Activated naive CD4-positive, alpha-beta T cell treated with anti-CD3 and anti-CD28 coated beads, Interleukin-2, amount 50 U/mL, for 72 hours (primary cell): ENCODE data around the gene SDR9C7. TPM values are rescaled to one million over a fixed set of nuclear protein-coding genes. Genes with fewer than 3 reads are reported as not detected.
A peak's percentile ranks its signal among the peaks of the same experiment; 100 is the strongest.
"Not testable (repeated sequence)": the region's sequence is repeated elsewhere in the genome, so short reads cannot be mapped to it uniquely, and the experiment has no call there.

Experiments
- ATAC-seq, 2 donors: fragments of 150-1000 bp; cut with Tn5 transposase; 2 replicates each; pipeline ENCODE4 v1.10.0; 2021; ENCODE audit warnings: mild to moderate bottlenecking in 2 of 2, moderate library complexity in 2 of 2
- DNase-seq, 2 donors: peaks; one replicate each; pipeline ENCODE4 v3.0.0; 2021 to 2022; ENCODE audit warnings: low spot score in 2 of 2
- H3K27ac Mint-ChIP-seq, 2 donors: one replicate each; pipeline ENCODE4 v1.8.0; 2022; ENCODE audit warnings: mild to moderate bottlenecking in 2 of 2, mixed read lengths in 2 of 2
- H3K36me3 Mint-ChIP-seq, 2 donors: one replicate each; pipeline ENCODE4 v1.8.0; 2022; ENCODE audit warnings: mixed read lengths in 2 of 2
- H3K9me3 Mint-ChIP-seq, 2 donors: one replicate each; pipeline ENCODE4 v1.8.0; 2022; ENCODE audit warnings: mixed read lengths in 2 of 2
- total RNA-seq, 2 donors: library from RNA; stranded (reverse); gene quantifications; one replicate each; pipeline ENCODE4 v1.2.3, GENCODE V29; 2022

Gene SDR9C7
- total RNA-seq, 2 donors from 2014 or later = not detected

- DNase-seq (no peak), ATAC-seq (no peak)
- H3K27ac Mint-ChIP-seq = no peak overlapping the region
- no peaks in the 10 kb centered on the region for H3K36me3 Mint-ChIP-seq
- no peaks in the 10 kb centered on the region for H3K9me3 Mint-ChIP-seq
Observed at GRCh38 chr12:56932867-56933266, 1.3 kb downstream of the SDR9C7 start.

- H3K9me3 Mint-ChIP-seq = no peaks in the 10 kb centered on the region
- ATAC-seq = no peak
- DNase-seq = no peak
- no peaks in the 10 kb centered on the region for H3K36me3 Mint-ChIP-seq
- H3K27ac Mint-ChIP-seq = no peak overlapping the region
Observed at GRCh38 chr12:56932146-56932545, 2.1 kb downstream of the SDR9C7 start.

- ATAC-seq (no peak), DNase-seq (no peak)
- Mint-ChIP-seq H3K9me3 (no peaks in the 10 kb centered on the region), H3K36me3 (no peaks in the 10 kb centered on the region), H3K27ac (no peak overlapping the region)
Observed at GRCh38 chr12:56931474-56931978, 2.7 kb downstream of the SDR9C7 start.

DNA sequence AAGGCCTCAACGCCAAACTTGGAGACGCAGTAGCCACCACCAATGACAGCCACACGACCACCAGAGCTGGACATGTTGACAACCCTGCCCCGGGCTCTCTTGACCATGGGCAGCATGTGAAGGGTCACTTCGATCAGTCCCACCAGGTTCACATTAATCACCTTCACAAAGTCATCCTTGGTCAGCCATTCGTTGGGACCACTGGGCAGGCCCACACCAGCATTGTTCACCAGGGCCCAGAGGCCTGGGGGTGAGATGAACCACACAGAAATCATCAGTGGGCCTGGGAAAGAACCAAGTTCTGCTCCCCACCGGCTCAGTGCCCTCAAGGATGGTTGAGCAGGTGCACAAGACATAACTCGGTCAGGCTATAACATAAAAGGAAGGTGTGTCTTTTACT, 4.0 kb downstream of the SDR9C7 start:
- no peak for ATAC-seq
- peak overlapping the region in 1 of 2 donors; percentile 70 for H3K27ac Mint-ChIP-seq
- H3K36me3 Mint-ChIP-seq = no peaks in the 10 kb centered on the region
- no peaks in the 10 kb centered on the region for H3K9me3 Mint-ChIP-seq
- DNase-seq = no peak

GRCh38 chr12:56929780-56930179, 4.4 kb downstream of the SDR9C7 start:
- Mint-ChIP-seq H3K27ac (no peak overlapping the region), H3K9me3 (no peaks in the 10 kb centered on the region), H3K36me3 (no peaks in the 10 kb centered on the region)
- ATAC-seq (no peak), DNase-seq (no peak)

- Mint-ChIP-seq H3K27ac (no peak overlapping the region), H3K36me3 (no peaks in the 10 kb centered on the region), H3K9me3 (no peaks in the 10 kb centered on the region)
- DNase-seq = no peak
- ATAC-seq = no peak
Observed at GRCh38 chr12:56928262-56928661, 5.9 kb downstream of the SDR9C7 start.

DNA sequence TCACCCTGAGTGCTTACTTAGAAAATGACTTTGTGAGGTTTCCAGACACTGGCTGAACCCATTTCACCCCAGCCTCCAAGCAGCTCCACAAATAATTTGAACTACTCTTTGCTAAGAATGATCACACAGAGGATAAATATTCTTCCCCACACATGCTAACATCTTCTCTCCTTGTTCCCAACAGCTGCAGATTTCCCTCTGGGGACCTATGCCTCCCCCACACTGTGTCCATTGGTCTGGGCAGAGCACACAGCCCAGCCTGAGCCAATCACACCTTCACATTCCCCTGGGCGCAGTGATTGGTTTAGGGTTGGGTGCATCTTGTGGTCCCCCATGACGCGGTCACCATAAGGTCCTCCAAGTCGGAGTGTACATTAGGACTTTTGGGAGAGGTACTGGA, 6.9 kb downstream of the SDR9C7 start:
- ATAC-seq = no peak
- Mint-ChIP-seq H3K36me3 (no peaks in the 10 kb centered on the region), H3K27ac (peak overlapping the region in 1 of 2 donors; percentile 58), H3K9me3 (no peaks in the 10 kb centered on the region)
- no peak for DNase-seq

GRCh38 chr12:56922031-56922430, 12.2 kb downstream of the SDR9C7 start:
- Mint-ChIP-seq H3K9me3 (peaks cover 6 to 7% of the 10 kb centered on the region in 2 donors), H3K36me3 (peaks cover 0 to 14% of the 10 kb centered on the region in 2 donors), H3K27ac (no peak overlapping the region)
- ATAC-seq (no peak), DNase-seq (no peak)

DNA sequence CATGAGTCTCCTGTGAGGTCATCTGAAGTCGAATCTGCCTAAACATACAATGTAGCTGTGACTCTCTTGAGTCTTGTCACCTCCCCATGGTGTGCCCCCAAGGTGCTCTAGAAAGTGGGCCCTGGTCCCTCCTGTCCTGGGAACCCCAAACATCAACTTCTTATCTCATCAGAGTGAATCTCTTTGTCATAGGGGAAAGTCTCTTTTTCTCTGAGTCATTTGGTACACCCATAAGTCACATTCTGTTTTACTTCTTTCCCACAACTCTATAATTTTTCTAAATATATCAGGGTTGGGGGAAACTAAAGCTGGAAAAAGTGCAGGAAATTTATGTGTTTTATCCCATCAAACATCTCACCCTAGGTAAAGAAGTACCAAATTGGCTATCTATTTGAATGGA, 12.9 kb downstream of the SDR9C7 start:
- H3K36me3 Mint-ChIP-seq = peaks cover 0 to 14% of the 10 kb centered on the region in 2 donors
- ATAC-seq (no peak), DNase-seq (no peak)
- H3K27ac Mint-ChIP-seq = no peak overlapping the region
- H3K9me3 Mint-ChIP-seq = peaks cover 6 to 7% of the 10 kb centered on the region in 2 donors

GRCh38 chr12:56918139-56918538, 16.1 kb downstream of the SDR9C7 start:
- H3K36me3 Mint-ChIP-seq = peaks cover 0 to 14% of the 10 kb centered on the region in 2 donors
- H3K27ac Mint-ChIP-seq, H3K9me3 Mint-ChIP-seq, ATAC-seq, DNase-seq: not testable (repeated sequence)

DNA sequence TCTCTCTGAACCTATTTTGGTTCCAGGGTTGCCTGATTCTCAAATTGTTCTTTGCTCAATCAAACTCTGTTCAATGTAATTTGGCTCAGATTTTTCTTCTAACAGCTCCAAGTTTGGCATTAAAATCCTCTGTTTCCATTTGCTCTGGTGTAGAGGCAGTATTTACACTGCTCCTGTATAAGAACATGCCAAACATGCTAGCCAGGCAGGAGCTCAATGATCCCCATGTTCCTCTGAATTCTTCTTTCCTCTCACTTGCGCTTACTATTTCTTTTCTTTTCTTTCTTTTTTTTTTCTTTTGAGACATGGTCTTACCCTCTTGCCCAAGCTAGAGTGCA, 17.2 kb downstream of the SDR9C7 start:
- H3K36me3 Mint-ChIP-seq = peaks cover 0 to 14% of the 10 kb centered on the region in 2 donors
- ATAC-seq (no peak), DNase-seq (no peak)
- peak overlapping the region in 1 of 2 donors; percentile 46 for H3K27ac Mint-ChIP-seq
- peaks cover 7% of the 10 kb centered on the region in 2 donors for H3K9me3 Mint-ChIP-seq

- peaks cover 0 to 14% of the 10 kb centered on the region in 2 donors for H3K36me3 Mint-ChIP-seq
- ATAC-seq (no peak), DNase-seq (no peak)
- H3K9me3 Mint-ChIP-seq = peaks cover 7 to 11% of the 10 kb centered on the region in 2 donors
- H3K27ac Mint-ChIP-seq = no peak overlapping the region
Observed at GRCh38 chr12:56916296-56916995, 17.8 kb downstream of the SDR9C7 start.

- no peak for ATAC-seq
- Mint-ChIP-seq H3K36me3 (peaks cover 4 to 11% of the 10 kb centered on the region in 2 donors), H3K9me3 (peaks cover 2 to 7% of the 10 kb centered on the region in 2 donors), H3K27ac (no peak overlapping the region)
- no peak for DNase-seq
Observed at GRCh38 chr12:56914724-56915123, 19.5 kb downstream of the SDR9C7 start.

DNA sequence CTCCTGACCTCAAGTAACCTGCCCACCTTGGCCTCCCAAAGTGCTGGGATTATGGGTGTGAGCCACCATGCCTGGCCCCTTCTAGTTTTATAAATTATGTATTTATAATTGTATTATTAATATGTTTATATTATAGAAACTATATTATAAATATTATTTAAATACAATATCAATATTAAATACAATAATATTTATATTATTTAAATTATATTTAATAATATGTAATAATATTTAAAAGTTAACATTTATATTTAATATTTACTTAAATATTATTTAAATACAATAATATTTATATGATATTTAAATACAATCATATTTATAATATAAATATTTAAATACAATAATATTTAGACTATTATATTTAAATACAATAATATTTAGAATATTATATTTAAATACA, 20.0 kb downstream of the SDR9C7 start:
- ATAC-seq (no peak), DNase-seq (no peak)
- Mint-ChIP-seq H3K27ac (no peak overlapping the region), H3K9me3 (peaks cover 7 to 10% of the 10 kb centered on the region in 2 donors), H3K36me3 (peaks cover 8 to 15% of the 10 kb centered on the region in 2 donors)

- not testable (repeated sequence) for ATAC-seq, H3K27ac Mint-ChIP-seq, H3K9me3 Mint-ChIP-seq, DNase-seq
- H3K36me3 Mint-ChIP-seq = peaks cover 16% of the 10 kb centered on the region in 2 donors
Observed at GRCh38 chr12:56909403-56909802, 24.8 kb downstream of the SDR9C7 start.

- DNase-seq (no peak), ATAC-seq (no peak)
- H3K27ac Mint-ChIP-seq = no peak overlapping the region
- peaks cover 7 to 10% of the 10 kb centered on the region in 2 donors for H3K9me3 Mint-ChIP-seq
- H3K36me3 Mint-ChIP-seq = peaks cover 16 to 20% of the 10 kb centered on the region in 2 donors
Observed at GRCh38 chr12:56908136-56908535, 26.1 kb downstream of the SDR9C7 start.

- peaks cover 16 to 19% of the 10 kb centered on the region in 2 donors for H3K9me3 Mint-ChIP-seq
- H3K36me3 Mint-ChIP-seq = peaks cover 30 to 37% of the 10 kb centered on the region in 2 donors
- ATAC-seq (no peak), DNase-seq (no peak)
- H3K27ac Mint-ChIP-seq = no peak overlapping the region
Observed at GRCh38 chr12:56905852-56906251, 28.4 kb downstream of the SDR9C7 start.

GRCh38 chr12:56903374-56903773, 30.8 kb downstream of the SDR9C7 start:
- no peak for ATAC-seq
- no peak for DNase-seq
- Mint-ChIP-seq H3K9me3 (peaks cover 15 to 22% of the 10 kb centered on the region in 2 donors), H3K36me3 (peaks cover 27 to 35% of the 10 kb centered on the region in 2 donors), H3K27ac (no peak overlapping the region)
